Hepatocyte (in vitro differentiated cells): ENCODE results near the gene CASP7.

Source experiments
- EZH2 ChIP-seq: fragments of 200-600 bp; sonication (generic); IDR thresholded peaks from 2 replicates; pipeline ENCODE4 v1.6.1; 2016; ENCODE audit warnings: antibody characterized with exemption, mild to moderate bottlenecking, borderline replicate concordance
- EZH2phosphoT487 ChIP-seq: fragments of 200-600 bp; sonication (generic); IDR thresholded peaks from one replicate; pipeline ENCODE4 v1.6.1; 2018; ENCODE audit warnings: antibody characterized with exemption, mild to moderate bottlenecking, low read depth, moderate library complexity; ENCODE audit not compliant: unreplicated experiment, severe bottlenecking
- TF ChIP-seq, protein P1 (sequence below): fragments of 200-600 bp; sonication (generic); IDR thresholded peaks from 2 replicates; pipeline ENCODE4 v1.5.1; 2016; ENCODE audit warnings: antibody characterized with exemption, mild to moderate bottlenecking; ENCODE audit not compliant: poor library complexity

GRCh38 chr10:113663142-113663541 is 16.6 kb upstream of the CASP7 start:
- TF ChIP-seq EZH2 (no peak), EZH2phosphoT487 (no peak)
- TF ChIP-seq, protein P1, sequence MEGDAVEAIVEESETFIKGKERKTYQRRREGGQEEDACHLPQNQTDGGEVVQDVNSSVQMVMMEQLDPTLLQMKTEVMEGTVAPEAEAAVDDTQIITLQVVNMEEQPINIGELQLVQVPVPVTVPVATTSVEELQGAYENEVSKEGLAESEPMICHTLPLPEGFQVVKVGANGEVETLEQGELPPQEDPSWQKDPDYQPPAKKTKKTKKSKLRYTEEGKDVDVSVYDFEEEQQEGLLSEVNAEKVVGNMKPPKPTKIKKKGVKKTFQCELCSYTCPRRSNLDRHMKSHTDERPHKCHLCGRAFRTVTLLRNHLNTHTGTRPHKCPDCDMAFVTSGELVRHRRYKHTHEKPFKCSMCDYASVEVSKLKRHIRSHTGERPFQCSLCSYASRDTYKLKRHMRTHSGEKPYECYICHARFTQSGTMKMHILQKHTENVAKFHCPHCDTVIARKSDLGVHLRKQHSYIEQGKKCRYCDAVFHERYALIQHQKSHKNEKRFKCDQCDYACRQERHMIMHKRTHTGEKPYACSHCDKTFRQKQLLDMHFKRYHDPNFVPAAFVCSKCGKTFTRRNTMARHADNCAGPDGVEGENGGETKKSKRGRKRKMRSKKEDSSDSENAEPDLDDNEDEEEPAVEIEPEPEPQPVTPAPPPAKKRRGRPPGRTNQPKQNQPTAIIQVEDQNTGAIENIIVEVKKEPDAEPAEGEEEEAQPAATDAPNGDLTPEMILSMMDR: no peak
